ENCODE measurements around the gene MDK.
"Not testable (repeated sequence)": the region's sequence is repeated elsewhere in the genome, so short reads cannot be mapped to it uniquely, and the experiment has no call there.

The MDK gene

GRCh38 chr11:46369458-46370152 lies 11.9 kb upstream of the MDK start:
- DNase-seq, result peak; percentile 57

GRCh38 chr11:46370253-46370652 lies 11.2 kb upstream of the MDK start:
- DNase-seq, result no peak

- not testable (repeated sequence) for DNase-seq
Observed at GRCh38 chr11:46371262-46371661, 10.2 kb upstream of the MDK start.

DNA sequence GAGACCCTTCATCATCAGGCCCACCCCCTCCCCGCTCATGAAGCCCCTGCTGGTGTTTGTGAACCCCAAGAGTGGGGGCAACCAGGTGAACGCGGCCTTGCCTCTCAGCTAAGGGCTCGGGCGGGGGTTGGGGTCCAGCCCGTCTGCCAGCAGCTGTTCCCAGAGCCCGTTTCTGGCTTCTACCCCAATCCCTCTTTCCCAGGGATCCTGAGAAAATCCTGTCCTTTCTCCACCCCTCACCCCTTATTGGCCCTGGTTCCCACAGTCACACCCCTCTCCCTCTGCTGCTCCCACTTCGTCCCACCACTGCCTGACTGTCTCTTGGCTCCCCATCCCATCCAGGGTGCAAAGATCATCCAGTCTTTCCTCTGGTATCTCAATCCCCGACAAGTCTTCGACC lies 9.4 kb upstream of the MDK start:
- no peak for DNase-seq

- DNase-seq, result not testable (repeated sequence)
Observed at GRCh38 chr11:46372501-46372900, 9.0 kb upstream of the MDK start.

DNA sequence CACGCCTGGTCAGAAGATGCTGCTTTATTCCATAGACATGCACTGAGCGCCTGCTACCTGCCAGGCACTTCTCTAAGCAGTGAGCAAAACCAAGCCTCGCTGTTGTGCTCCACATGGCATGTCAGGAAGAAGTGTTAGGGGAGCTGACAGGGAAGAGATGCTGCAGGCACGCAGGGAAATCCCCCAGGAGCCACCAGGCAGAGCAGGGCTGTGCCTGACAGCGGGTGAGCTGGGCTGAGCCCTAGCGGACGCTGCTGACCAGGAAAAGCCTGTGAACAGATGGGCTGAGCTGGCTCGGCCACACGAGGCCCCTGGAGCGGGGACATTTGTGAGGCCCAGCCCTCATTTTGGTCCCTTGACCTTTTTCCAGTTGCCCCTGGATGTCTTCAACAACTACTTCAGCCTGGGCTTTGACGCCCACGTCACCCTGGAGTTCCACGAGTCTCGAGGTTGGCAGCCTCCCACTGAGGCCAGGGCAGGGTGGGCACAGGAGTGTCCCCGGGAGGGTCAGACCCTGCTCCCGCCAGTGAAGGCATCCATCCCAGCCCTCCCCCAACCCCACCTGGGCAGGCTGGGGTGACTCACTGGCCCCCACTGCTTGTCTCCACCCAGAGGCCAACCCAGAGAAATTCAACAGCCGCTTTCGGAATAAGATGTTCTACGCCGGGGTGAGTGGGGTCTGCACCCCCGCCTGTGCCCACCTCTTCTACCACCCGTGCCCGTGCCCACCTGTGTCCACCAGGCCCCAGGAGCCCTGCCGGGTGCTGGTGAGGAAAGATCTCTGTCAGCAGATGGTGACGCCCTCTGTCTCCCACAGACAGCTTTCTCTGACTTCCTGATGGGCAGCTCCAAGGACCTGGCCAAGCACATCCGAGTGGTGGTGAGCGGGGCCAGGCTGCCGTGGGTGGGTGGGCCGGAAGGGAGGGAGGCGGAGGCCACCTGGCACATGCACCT lies 7.4 kb upstream of the MDK start:
- DNase-seq, result no peak

- no peak for DNase-seq
Observed at GRCh38 chr11:46374815-46375214, 6.7 kb upstream of the MDK start.

DNA sequence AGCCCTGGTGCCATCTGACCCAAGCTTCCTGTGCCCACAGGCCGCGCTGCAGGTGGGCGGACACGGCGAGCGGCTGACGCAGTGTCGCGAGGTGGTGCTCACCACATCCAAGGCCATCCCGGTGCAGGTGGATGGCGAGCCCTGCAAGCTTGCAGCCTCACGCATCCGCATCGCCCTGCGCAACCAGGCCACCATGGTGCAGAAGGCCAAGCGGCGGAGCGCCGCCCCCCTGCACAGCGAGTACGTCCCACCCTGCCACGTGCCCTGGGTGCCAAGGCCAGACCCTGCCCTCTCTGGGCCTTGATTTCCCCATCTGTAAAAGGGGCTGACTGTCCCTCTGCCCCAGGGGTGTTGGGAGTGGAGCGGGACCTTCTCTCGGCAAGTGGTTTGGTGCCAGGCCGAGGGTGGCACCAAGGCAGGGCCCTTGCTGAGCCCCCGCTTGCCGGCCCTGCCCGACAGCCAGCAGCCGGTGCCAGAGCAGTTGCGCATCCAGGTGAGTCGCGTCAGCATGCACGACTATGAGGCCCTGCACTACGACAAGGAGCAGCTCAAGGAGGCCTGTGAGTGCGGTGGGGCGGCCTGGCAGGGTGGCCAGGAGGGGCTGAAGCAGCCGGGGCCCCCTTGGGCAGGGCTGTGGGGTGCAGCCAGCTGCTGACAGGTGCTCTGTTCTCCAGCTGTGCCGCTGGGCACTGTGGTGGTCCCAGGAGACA lies 5.9 kb upstream of the MDK start:
- DNase-seq, result no peak

DNA sequence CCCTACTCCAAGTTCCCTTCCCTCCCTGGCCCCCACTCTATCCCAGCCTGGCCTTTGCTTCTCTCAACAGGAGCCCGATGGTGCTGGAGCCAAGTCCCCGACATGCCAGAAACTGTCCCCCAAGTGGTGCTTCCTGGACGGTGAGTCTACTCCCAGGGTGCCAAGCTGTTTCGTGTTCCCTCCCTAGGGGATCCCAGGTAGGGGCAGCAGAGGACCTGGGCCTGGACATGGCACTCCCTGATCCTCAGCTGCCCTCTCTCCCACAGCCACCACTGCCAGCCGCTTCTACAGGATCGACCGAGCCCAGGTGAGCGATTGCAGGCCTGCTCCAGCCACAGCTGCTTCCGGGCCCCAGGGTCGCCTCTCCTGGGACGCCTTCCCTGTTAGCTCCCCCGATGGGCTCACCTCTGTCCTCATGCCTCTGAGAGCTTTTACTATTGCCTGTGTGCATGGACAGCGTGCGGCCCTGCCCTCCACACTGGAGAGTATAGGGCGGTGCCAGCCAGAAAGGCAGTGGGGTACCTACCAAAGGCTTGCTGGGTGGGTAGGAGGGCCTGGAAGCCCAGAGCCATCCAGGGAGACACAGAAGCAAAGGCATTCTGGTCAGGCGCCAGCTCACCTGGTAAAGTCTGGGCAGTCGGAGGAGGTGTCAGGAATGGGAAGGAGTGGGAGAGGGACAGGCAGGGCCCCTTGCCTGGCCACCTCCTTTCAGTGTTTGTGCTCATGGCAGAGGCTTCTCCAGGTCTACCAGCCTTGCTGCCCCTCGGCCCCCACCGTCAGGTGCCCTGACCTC lies 5.0 kb upstream of the MDK start:
- DNase-seq, result no peak

- DNase-seq, result no peak
Observed at GRCh38 chr11:46377290-46377689, 4.2 kb upstream of the MDK start.

- DNase-seq, result no peak
Observed at GRCh38 chr11:46377831-46378230, 3.6 kb upstream of the MDK start.

- no peak for DNase-seq
Observed at GRCh38 chr11:46378296-46378695, 3.2 kb upstream of the MDK start.

DNA sequence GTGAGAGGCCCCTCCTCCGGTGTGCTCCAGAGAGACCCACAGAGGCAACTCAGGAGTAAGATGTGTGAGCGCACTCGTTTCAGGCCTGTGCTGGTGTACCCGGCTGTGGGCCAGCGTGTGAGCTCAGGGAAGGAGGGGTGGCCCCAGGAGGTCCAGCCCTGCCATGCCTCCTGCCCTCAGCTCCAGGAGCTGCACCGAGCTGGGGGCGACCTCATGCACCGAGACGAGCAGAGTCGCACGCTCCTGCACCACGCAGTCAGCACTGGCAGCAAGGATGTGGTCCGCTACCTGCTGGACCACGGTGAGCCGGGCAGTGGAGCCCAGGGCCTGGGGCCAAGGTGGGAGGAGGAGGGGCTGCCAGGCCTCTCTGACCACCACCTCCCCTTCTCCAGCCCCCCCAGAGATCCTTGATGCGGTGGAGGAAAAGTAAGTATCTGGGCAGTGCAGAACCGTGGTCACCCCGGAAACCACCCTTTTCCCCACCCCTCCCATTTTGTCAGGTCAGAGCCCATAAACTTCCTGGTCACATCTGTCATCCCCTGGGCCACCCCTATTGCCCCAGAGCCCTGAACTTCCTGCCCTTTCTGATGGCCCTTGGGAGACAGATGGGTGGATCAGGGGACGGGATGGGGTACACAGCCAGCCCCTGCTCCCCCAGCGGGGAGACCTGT lies 2.5 kb upstream of the MDK start:
- DNase-seq, result no peak

DNA sequence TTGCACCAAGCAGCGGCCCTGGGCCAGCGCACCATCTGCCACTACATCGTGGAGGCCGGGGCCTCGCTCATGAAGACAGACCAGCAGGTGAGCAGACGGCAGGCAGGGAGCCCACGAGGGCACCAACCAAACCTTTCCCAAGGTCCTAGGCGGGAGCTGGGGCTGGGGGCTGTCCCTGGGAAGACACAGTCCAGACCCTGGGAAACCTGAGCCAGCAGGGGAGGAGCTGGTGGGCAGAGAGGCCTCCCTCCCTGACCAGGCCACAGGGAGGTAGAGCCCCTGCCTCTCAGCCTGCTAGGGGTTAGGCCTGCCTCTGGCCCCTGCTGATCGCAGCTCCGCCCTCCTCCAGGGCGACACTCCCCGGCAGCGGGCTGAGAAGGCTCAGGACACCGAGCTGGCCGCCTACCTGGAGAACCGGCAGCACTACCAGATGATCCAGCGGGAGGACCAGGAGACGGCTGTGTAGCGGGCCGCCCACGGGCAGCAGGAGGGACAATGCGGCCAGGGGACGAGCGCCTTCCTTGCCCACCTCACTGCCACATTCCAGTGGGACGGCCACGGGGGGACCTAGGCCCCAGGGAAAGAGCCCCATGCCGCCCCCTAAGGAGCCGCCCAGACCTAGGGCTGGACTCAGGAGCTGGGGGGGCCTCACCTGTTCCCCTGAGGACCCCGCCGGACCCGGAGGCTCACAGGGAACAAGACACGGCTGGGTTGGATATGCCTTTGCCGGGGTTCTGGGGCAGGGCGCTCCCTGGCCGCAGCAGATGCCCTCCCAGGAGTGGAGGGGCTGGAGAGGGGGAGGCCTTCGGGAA lies 1.8 kb upstream of the MDK start:
- DNase-seq, result not testable (repeated sequence)

DNA sequence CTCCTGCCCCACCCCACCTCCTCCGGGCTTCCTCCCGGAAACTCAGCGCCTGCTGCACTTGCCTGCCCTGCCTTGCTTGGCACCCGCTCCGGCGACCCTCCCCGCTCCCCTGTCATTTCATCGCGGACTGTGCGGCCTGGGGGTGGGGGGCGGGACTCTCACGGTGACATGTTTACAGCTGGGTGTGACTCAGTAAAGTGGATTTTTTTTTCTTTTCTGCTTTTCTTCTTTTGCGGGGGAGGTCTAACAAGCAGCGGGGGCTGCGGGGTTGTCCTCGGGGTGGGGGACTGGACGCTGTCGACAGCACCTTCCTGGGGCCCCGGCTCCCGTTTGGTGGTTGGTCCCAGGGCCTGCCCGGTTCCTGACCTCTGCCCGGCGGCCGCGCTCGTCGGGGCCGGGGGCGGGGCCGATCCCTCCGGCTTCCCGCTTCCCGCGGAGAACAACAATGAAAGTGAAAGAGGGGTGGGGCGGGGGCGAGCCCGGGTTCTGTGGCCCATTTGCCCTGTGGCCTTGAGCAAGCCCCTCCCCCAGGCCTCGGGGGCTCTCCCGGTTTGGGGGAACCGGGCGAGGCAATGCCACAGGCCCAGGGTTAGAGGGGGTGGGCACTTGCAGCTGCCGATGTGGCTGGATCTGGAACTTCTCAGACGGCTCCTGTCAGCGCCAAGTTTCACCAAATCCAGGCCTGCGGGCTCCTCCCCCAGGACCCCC lies 975 bp upstream of the MDK start:
- DNase-seq, result peak; percentile 66

DNA sequence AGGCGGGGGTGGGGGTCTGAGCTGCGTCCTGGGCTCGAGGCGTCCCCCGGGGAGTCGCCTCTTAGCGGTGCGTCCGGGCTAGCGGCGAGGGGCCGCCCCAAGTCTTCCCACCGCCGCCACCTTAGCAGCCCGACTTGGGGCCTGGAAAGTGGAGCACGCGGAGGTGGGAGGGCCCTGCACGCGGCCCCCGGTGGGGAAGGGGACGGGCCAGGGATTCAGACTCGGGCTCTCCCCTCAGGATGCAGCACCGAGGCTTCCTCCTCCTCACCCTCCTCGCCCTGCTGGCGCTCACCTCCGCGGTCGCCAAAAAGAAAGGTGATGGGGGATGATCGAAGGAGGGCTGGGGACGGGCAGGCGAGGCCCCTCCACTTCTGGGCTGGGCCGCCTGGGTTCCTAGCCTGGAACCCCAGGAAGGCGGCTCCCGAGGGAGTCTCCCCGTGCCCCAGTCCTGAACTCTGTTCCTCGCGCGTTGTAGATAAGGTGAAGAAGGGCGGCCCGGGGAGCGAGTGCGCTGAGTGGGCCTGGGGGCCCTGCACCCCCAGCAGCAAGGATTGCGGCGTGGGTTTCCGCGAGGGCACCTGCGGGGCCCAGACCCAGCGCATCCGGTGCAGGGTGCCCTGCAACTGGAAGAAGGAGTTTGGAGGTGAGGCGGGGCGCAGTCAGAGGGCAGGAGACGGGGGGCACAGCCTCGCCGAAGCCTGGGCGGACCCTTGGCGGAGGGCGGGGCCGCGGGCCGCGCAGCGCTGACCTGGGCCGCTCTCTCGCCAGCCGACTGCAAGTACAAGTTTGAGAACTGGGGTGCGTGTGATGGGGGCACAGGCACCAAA lies 563 bp downstream of the MDK start:
- no peak for DNase-seq

DNA sequence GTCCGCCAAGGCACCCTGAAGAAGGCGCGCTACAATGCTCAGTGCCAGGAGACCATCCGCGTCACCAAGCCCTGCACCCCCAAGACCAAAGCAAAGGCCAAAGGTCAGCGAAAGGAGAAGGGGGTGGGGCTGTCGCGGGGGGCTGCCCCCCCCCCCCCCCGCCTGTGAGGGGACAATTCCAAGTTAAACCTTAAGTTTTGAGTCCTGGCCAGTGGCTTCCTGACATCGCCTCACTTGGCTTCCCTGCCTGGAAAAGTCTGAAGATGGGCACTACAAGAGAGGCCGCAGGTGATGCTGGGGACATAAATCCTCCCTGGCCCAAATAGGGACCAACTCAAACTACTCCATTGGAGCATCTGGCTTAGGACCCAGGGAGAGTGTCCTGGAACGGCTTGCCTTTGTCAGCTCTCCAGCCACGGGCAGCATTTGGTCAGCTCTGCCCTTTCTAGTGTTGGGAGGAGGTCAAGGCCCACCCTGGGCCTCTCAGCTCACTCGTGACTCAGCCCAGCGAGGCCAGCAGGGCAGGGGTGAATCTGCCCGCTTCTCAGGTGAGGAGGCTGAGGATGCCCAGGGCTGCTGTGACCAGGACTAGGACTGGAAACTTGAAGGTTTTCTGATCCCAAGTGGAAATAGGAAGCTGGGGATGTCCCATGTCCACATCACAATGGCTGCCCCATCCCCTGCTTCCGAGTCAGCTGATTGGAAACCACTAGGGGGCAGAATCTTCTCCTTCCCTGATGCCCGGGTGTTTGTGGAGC lies 1.4 kb downstream of the MDK start:
- no peak for DNase-seq

DNA sequence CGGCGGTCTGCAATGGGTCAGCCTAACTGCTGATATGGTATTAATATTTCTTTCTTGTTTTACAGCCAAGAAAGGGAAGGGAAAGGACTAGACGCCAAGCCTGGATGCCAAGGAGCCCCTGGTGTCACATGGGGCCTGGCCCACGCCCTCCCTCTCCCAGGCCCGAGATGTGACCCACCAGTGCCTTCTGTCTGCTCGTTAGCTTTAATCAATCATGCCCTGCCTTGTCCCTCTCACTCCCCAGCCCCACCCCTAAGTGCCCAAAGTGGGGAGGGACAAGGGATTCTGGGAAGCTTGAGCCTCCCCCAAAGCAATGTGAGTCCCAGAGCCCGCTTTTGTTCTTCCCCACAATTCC lies 1.9 kb downstream of the MDK start:
- DNase-seq, result no peak
